Kidney (tissue), 14 donors: ENCODE measurements around the gene WWOX. TPM values are rescaled to one million over a fixed set of nuclear protein-coding genes. Genes with fewer than 3 reads are reported as not detected.
"Not testable (repeated sequence)": the region's sequence is repeated elsewhere in the genome, so short reads cannot be mapped to it uniquely, and the experiment has no call there.

Experiments
- DNase-seq, 5 donors: peaks; one replicate each; pipeline ENCODE4 v3.0.0-alpha.2; 2013 to 2020
- FAIRE-seq: peaks from 2 replicates; lab custom pipeline; 2012; peaks lifted over from hg19 to GRCh38; lab: Jason Lieb, UNC
- H3K27ac ChIP-seq, 2 donors: one replicate each; pipeline ENCODE4 v1.7.0; 2013; ENCODE audit warnings: low read depth in 2 of 2, low read length in 2 of 2, inconsistent platforms in 1 of 2
- H3K27me3 ChIP-seq: one replicate; pipeline ENCODE4 v1.7.1; 2013; ENCODE audit warnings: low read length, inconsistent platforms; ENCODE audit not compliant: control insufficient read depth, insufficient read depth
- H3K36me3 ChIP-seq, 3 donors: one replicate each; pipeline versions ENCODE4 v1.7.0 to v1.7.1; 2013; ENCODE audit warnings: low read length in 3 of 3, control low read depth in 1 of 3, inconsistent platforms in 1 of 3; ENCODE audit not compliant: insufficient read depth in 3 of 3, control insufficient read depth in 2 of 3
- H3K4me1 ChIP-seq, 3 donors: one replicate each; pipeline versions ENCODE4 v1.7.0 to v1.7.1; 2013; ENCODE audit warnings: low read length in 3 of 3, inconsistent platforms in 1 of 3, low read depth in 1 of 3; ENCODE audit not compliant: control insufficient read depth in 2 of 3, insufficient read depth in 2 of 3
- H3K4me3 ChIP-seq, 3 donors: one replicate each; pipeline versions ENCODE4 v1.7.0 to v1.8.1; 2013; ENCODE audit warnings: low read length in 3 of 3, control low read depth in 1 of 3, inconsistent platforms in 1 of 3
- H3K9ac ChIP-seq, 3 donors: one replicate each; pipeline versions ENCODE4 v1.7.0 to v1.7.1; 2013; ENCODE audit warnings: low read length in 3 of 3, control low read depth in 1 of 3, inconsistent platforms in 1 of 3
- H3K9me3 ChIP-seq, 3 donors: one replicate each; pipeline versions ENCODE4 v1.7.0 to v1.7.1; 2013; ENCODE audit warnings: low read length in 3 of 3, control low read depth in 1 of 3, inconsistent platforms in 1 of 3; ENCODE audit not compliant: control insufficient read depth in 2 of 3, insufficient read depth in 1 of 3
- CTCF ChIP-seq: IDR thresholded peaks from 3 replicates; pipeline ENCODE4 v1.5.1; 2012; ENCODE audit warnings: mild to moderate bottlenecking, moderate library complexity, borderline replicate concordance; ENCODE audit not compliant: insufficient read depth; ENCODE audit errors: extremely low read depth
- intact Hi-C: fragments of 100-400 bp; cut with DNase I; formaldehyde crosslinking; loops from one replicate; pipeline ENCODE4 v1.11.1; 2022
- polyA plus RNA-seq: library from polyadenylated mRNA; stranded (reverse); fragments of 350-450 nt; fragmentation: Illumina TruSeq; extraction: RNeasy Lipid Tissue Mini Kit (QIAGEN cat#74804); gene quantifications from one replicate; pipeline ENCODE4 v1.2.3, GENCODE V29; 2014; ENCODE audit warnings: low read depth, low replicate concordance; ENCODE audit not compliant: insufficient read depth
- total RNA-seq: library from RNA; stranded (reverse); fragmentation: NEBNext Ultra II Directional; extraction: Animal tissue kit (Norgen Biotek cat#: 25700); gene quantifications from one replicate; pipeline ENCODE4 v1.2.1, GENCODE V29; 2021
- donor health status: control.
- donor health status: control.
- donor health status: control.
- donor health status: control.
- donor health status: control.
- donor health status: DM: yes; HTN: yes; CAD: no.
- donor health status: Normal renal cell carcinoma (clear cell type).

The WWOX gene
- total and polyA plus RNA-seq, 2 donors from 2014 or later = 22.5 to 30.3 TPM

- intact Hi-C loops = no loop called here
- no peak for TF ChIP-seq CTCF
- DNase-seq (peak in 1 of 5 donors; percentile 45), FAIRE-seq (no peak)
- Histone ChIP-seq H3K4me1 (no peaks in the 10 kb centered on the region), H3K9me3 (no peaks in the 10 kb centered on the region), H3K9ac (no peak overlapping the region), H3K27me3 (no peaks in the 10 kb centered on the region), H3K36me3 (no peaks in the 10 kb centered on the region), H3K27ac (no peak overlapping the region), H3K4me3 (no peak overlapping the region)
Measured at GRCh38 chr16:78689028-78689427, 589.6 kb downstream of the WWOX start.

- DNase-seq (no peak), FAIRE-seq (no peak)
- Histone ChIP-seq H3K9me3 (no peaks in the 10 kb centered on the region), H3K36me3 (no peaks in the 10 kb centered on the region), H3K9ac (no peak overlapping the region), H3K27ac (no peak overlapping the region), H3K4me1 (no peaks in the 10 kb centered on the region), H3K27me3 (no peaks in the 10 kb centered on the region), H3K4me3 (no peak overlapping the region)
- intact Hi-C loops = no loop called here
- TF ChIP-seq CTCF = no peak
Measured at GRCh38 chr16:78689536-78689935, 590.1 kb downstream of the WWOX start.

GRCh38 chr16:78690510-78690909 is 591.1 kb downstream of the WWOX start:
- intact Hi-C loops = no loop called here
- H3K9ac ChIP-seq = no peak overlapping the region
- no peaks in the 10 kb centered on the region for H3K36me3 ChIP-seq
- FAIRE-seq = no peak
- no peaks in the 10 kb centered on the region for H3K9me3 ChIP-seq
- no peak for DNase-seq
- no peaks in the 10 kb centered on the region for H3K27me3 ChIP-seq
- H3K4me3 ChIP-seq = no peak overlapping the region
- H3K4me1 ChIP-seq = no peaks in the 10 kb centered on the region
- no peak for TF ChIP-seq CTCF
- no peak overlapping the region for H3K27ac ChIP-seq

GRCh38 chr16:78691746-78692145 is 592.3 kb downstream of the WWOX start:
- H3K4me3 ChIP-seq, H3K9me3 ChIP-seq, FAIRE-seq, H3K27ac ChIP-seq, DNase-seq, H3K4me1 ChIP-seq, H3K9ac ChIP-seq, intact Hi-C loops, H3K27me3 ChIP-seq, H3K36me3 ChIP-seq: not testable (repeated sequence)
